Esophagus muscularis mucosa (tissue), 4 donors: ENCODE measurements around the gene SIRT4. TPM values are rescaled to one million over a fixed set of nuclear protein-coding genes. Genes with fewer than 3 reads are reported as not detected.
A peak's percentile ranks its signal among the peaks of the same experiment; 100 is the strongest.

Experiments
- DNase-seq: peaks from one replicate; pipeline ENCODE4 v3.0.0-alpha.2; 2017; ENCODE audit errors: extremely low spot score
- H3K27ac ChIP-seq, 4 donors: fragments of 200-600 bp; sonication (generic); replicated peaks in 1 of 4; 1 replicate in 3 of 4; 2 replicates in 1 of 4; pipeline ENCODE4 v1.5.1; 2016 to 2019; ENCODE audit warnings: mild to moderate bottlenecking in 1 of 4
- H3K27me3 ChIP-seq, 4 donors: fragments of 200-600 bp; sonication (generic); one replicate each; pipeline versions ENCODE4 v1.5.1 to v1.6.0; 2016 to 2019
- H3K36me3 ChIP-seq, 4 donors: fragments of 200-600 bp; sonication (generic); one replicate each; pipeline ENCODE4 v1.5.1; 2016 to 2019
- H3K4me1 ChIP-seq, 4 donors: fragments of 200-600 bp; sonication (generic); one replicate each; pipeline ENCODE4 v1.5.1; 2016 to 2019
- H3K4me3 ChIP-seq, 4 donors: fragments of 200-600 bp; sonication (generic); 1 replicate in 2 of 4; 2 replicates in 2 of 4; pipeline ENCODE4 v1.5.1; 2016 to 2019; ENCODE audit warnings: mild to moderate bottlenecking in 4 of 4, moderate library complexity in 1 of 4
- H3K9me3 ChIP-seq, 4 donors: fragments of 200-600 bp; sonication (generic); 1 replicate in 3 of 4; 2 replicates in 1 of 4; pipeline ENCODE4 v1.5.1; 2016 to 2019
- CTCF ChIP-seq, 3 experiments: fragments of 200-600 bp in 2 of 3; fragments of 450-650 bp in 1 of 3; sonication (generic) in 2 of 3; IDR thresholded peaks; one replicate each; pipeline ENCODE4 v1.5.1; 2017 to 2019; ENCODE audit warnings: antibody characterized with exemption in 3 of 3, mild to moderate bottlenecking in 2 of 3, moderate library complexity in 1 of 3
- EP300 ChIP-seq: sonication (generic); formaldehyde crosslinking; IDR thresholded peaks from one replicate; pipeline ENCODE4 v1.6.1; 2017; ENCODE audit warnings: antibody characterized with exemption
- POLR2A ChIP-seq: fragments of 450-650 bp; IDR thresholded peaks from one replicate; pipeline ENCODE4 v1.6.1; 2017; ENCODE audit warnings: antibody characterized with exemption, moderate library complexity, mild to moderate bottlenecking, low read depth
- POLR2AphosphoS5 ChIP-seq, 2 donors: sonication (generic); formaldehyde crosslinking; IDR thresholded peaks; one replicate each; pipeline ENCODE4 v1.6.1; 2017; ENCODE audit warnings: antibody characterized with exemption in 2 of 2
- WGBS: methylation state at CpG from one replicate; pipeline ENCODE4 v1.1.5; 2018; 5-methylcytosine and 5-hydroxymethylcytosine counted together
- intact Hi-C: fragments of 100-400 bp; cut with DNase I; formaldehyde crosslinking; loops from one replicate; pipeline ENCODE4 v1.15.1; 2023
- total RNA-seq, 4 donors: library from RNA; depleted of rRNA; stranded (reverse); fragments of >200 nt; gene quantifications; one replicate each; pipeline versions ENCODE4 v1.1.0 to v1.2.1, GENCODE V29; 2016

Gene SIRT4
- total RNA-seq, 4 donors from 2014 or later: 0.66 to 2.3 (median 2.1) TPM

- TF ChIP-seq CTCF (IDR thresholded peaks at IDR 0.05) (peak; percentile 84 to 93 (median 88)), EP300 (no peak), POLR2A (peak; percentile 82), POLR2AphosphoS5 (IDR thresholded peaks at IDR 0.05) (peak; percentile 67 to 91)
Measured at GRCh38 chr12:120265473-120266179, 36.5 kb upstream of the SIRT4 start, which contains the start of gene PXN. PXN (minus strand) TSS chr12:120265730; CDS start chr12:120265629, 101 bp downstream.

GRCh38 chr12:120266180-120266870 lies 35.8 kb upstream of the SIRT4 start:
- H3K4me1 ChIP-seq: peaks cover 31 to 44% (median 39%) of the 10 kb centered on the region in 4 donors
- 32% methylated on average over 8 of the region's 8 CpGs for WGBS
- H3K27me3 ChIP-seq: no peaks in the 10 kb centered on the region
- H3K4me3 ChIP-seq: peak overlapping the region in 1 of 4 donors; percentile 29
- TF ChIP-seq CTCF (IDR thresholded peaks at IDR 0.05) (no peak), POLR2A (no peak), POLR2AphosphoS5 (IDR thresholded peaks at IDR 0.05) (no peak), EP300 (no peak)
- H3K9me3 ChIP-seq: no peaks in the 10 kb centered on the region
- no peak for DNase-seq
- H3K36me3 ChIP-seq: no peaks in the 10 kb centered on the region
- intact Hi-C loops: no loop called here
- peak overlapping the region in 1 of 4 donors; percentile 44 for H3K27ac ChIP-seq

More at GRCh38 chr12:120265473-120266179, 36.5 kb upstream of the SIRT4 start, which contains the start of gene PXN:
- intact Hi-C loops: loop anchor here (1.0 kb wide), 1 partner anchor 37 kb away; no protein-coding TSS in a partner anchor
- Histone ChIP-seq H3K27ac (peak within 1 kb of the TSS; percentile 96 to 98 (median 96)), H3K36me3 (peaks cover 0 to 2% (median 0%) of the 10 kb centered on the region in 4 donors), H3K9me3 (no peaks in the 10 kb centered on the region), H3K27me3 (no peaks in the 10 kb centered on the region), H3K4me3 (peak within 1 kb of the TSS; percentile 84 to 100 (median 99)), H3K4me1 (peaks cover 38 to 51% (median 46%) of the 10 kb centered on the region in 4 donors)
- 7% methylated on average over 5 of the region's 81 CpGs for WGBS
- DNase-seq: no peak

DNA sequence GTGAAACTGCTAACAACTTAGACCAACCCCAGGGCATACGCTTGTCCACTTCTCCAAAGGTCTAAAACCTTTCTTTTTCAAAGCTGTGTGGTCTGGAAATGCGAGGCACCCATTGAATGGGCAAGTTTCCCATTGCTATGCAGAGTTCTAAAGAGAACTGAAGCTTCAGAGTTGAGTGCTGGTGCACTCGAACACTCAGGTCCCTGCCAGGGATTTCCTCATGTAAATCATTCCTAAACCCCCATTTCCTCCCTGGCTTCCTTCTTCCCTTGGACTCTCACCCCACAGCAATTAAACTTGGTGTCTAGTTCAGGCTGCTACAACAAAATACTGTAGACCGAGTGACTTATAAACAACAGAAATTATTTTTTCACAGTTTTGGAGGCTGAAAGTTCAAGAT lies 34.4 kb upstream of the SIRT4 start:
- Histone ChIP-seq H3K36me3 (no peaks in the 10 kb centered on the region), H3K4me1 (peaks cover 17 to 30% (median 25%) of the 10 kb centered on the region in 4 donors), H3K9me3 (no peaks in the 10 kb centered on the region), H3K27me3 (no peaks in the 10 kb centered on the region), H3K27ac (no peak overlapping the region), H3K4me3 (no peak overlapping the region)
- intact Hi-C loops: no loop called here
- TF ChIP-seq CTCF (IDR thresholded peaks at IDR 0.05): no peak
- no peak for TF ChIP-seq POLR2A
- no peak for TF ChIP-seq POLR2AphosphoS5 (IDR thresholded peaks at IDR 0.05)
- DNase-seq: no peak
- 52% methylated on average over 4 of the region's 4 CpGs for WGBS

DNA sequence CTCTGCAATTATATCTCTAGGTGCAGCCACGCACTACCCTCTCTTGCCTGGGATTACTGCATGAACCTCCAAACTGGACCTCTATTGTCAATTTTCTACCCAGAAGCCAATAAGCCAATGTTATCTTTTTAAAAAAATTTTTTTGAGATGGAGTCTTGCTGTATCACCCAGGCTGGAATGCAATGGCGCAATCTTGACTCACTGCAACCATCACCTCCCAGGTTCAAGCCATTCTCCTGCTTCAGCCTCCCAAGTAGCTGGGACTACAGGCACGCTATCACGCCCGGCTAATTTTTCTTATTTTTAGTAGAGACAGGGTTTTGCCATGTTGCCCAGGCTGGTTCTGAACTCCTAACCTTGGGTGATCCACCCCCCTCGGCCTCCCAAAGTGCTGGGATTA lies 25.4 kb upstream of the SIRT4 start:
- TF ChIP-seq POLR2A (no peak), CTCF (IDR thresholded peaks at IDR 0.05) (no peak), POLR2AphosphoS5 (IDR thresholded peaks at IDR 0.05) (no peak), EP300 (no peak)
- Histone ChIP-seq H3K4me3 (no peak overlapping the region), H3K9me3 (no peaks in the 10 kb centered on the region), H3K36me3 (no peaks in the 10 kb centered on the region), H3K27me3 (no peaks in the 10 kb centered on the region), H3K27ac (no peak overlapping the region), H3K4me1 (no peaks in the 10 kb centered on the region)
- WGBS: 99% methylated on average over 6 of the region's 6 CpGs
- no peak for DNase-seq
- intact Hi-C loops: no loop called here
